HG03280 (cell line): ENCODE results near the gene STC2.
"Not testable (repeated sequence)": the region's sequence is repeated elsewhere in the genome, so short reads cannot be mapped to it uniquely, and the experiment has no call there.

Source experiments
- ATAC-seq: cut with Tn5 transposase; IDR thresholded peaks from one replicate; pipeline ENCODE4 v1.9.1; 2021; ENCODE audit warnings: mild to moderate bottlenecking, moderate library complexity; ENCODE audit not compliant: unreplicated experiment

STC2 gene

DNA sequence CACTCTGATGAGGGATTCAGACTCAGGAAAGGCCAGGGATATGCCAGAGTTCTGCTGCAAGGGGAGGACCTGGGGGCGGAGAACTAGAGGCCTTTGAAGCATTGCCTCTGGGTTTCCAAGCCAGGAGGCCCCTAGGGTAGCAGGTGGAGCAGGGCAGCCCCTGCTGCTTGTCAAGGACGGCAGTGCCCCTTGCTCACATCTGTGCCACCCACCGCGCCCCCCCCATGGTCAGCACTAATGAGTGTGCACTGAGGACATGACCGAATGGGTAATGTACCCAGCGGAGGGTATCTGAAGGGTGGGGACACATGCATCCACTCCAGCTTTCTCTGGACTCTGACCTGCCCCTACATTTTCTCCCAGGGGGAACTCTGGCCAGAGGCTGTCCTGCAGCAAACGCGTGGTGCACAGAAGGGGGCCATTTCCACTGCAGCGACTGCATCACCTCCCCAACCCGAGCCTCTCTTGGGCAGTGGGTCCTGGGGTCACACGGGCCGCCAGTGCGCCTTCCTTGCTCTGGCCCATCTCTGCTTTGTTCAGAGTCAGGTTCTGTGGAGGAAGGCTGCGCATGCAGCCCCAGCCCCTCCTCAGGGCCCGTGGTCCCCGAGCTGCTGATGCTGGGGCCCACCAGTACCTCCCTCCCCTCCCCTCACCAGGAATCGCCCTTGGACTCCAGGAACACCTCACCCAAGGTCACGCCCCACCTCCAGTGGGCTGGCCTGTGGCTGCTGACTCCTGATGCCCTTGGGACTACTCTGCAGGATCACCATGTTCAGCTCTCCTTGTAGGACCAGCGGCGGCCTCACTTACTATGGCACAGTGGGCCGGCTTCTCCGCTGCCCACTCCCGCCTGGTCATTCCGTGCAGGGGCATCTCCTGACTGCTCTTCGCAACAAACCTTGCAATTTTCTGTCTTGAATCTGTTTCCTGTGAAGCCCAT is 31.2 kb downstream of the STC2 start:
- ATAC-seq: no peak

DNA sequence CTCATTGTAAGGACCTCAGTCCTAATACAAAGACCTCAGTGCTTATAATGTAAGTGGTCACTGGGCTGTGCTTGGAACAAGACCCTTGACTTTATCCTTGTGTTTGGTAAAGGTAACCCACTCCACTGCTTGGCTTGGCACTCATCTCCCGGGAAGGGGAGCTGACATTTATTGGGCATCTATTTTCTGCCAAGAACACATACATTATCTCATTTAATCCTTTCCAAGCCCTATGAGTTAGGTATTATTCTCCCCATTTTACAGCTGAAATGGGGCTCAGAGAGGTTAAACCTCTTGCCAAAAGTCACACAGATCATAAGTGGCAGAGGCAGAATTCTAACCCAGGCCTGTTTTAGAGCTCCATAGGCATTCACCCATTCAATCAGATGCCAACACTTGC is 32.4 kb downstream of the STC2 start:
- no peak for ATAC-seq

DNA sequence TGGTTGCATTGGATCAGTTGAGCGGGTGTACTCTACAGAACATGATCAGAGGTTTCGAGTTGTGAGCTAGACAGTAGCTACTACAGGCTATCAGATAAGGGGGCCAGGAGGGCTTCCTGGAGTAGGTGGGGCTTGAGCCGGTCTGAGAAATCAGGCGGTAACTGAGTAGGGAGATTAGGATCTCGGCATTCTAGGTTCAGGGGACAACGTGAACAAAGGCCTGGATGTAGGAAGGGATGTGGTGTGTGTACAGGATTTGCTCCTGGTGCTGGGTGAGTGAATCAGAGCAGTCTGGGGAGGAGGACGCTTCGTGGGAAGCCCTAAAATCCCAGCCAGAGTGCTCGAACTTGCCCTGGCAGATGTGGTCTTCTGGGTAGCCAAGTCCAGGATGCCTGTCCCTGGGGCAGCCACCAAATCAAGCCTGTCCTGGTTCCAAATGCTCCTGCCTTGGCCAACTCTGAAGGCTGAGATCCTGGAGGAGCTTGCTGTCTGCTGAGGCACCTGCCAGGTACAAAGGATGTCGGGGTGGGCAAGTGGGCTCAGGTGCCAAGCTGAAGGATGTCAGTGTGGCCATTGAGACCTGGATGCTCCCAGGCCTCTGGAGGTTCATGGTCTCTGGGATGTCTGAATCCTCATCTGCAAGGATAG is 33.4 kb downstream of the STC2 start:
- no peak for ATAC-seq

DNA sequence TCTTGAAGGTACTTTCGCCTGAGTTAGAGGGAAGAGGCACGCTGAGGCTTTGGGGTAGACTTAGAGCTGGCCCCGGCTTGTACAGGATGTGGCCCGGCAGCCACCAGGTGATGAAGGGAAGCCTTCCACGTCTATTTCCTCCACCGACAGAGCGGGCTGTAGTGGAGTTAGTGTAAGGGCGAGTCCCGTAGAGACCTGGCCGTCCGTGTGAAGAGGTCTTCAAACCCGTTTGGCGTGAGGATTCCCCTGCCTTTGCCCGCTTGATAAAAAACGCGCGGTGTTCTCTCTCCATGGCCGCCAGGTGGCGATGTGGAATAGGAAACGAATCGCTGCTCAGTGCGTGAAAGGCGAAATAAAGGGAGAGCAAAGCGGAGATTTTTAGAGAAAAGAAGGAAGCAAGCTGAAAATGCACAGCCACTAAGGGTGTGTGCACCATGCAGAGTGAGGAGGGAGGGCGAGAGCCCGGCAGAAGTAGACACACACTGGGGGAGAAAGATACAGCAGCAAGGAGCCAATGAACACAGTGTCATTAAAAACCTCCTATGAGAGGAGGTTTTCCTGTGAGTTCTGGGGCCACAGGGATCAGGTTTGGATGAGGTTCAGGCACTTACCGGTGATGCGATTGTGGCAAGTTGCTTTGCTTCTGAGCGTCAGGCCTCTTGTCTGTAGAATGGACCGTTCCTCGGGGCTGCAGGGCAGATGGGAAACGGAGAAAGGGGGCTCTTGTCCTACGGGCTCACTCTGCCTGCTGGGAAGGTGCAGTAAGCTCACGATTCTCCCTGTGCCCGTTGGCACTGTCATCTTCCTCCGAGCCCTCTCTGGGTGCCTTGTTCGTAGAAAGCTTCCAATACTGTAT is 34.2 kb downstream of the STC2 start:
- ATAC-seq: peak; percentile 62

DNA sequence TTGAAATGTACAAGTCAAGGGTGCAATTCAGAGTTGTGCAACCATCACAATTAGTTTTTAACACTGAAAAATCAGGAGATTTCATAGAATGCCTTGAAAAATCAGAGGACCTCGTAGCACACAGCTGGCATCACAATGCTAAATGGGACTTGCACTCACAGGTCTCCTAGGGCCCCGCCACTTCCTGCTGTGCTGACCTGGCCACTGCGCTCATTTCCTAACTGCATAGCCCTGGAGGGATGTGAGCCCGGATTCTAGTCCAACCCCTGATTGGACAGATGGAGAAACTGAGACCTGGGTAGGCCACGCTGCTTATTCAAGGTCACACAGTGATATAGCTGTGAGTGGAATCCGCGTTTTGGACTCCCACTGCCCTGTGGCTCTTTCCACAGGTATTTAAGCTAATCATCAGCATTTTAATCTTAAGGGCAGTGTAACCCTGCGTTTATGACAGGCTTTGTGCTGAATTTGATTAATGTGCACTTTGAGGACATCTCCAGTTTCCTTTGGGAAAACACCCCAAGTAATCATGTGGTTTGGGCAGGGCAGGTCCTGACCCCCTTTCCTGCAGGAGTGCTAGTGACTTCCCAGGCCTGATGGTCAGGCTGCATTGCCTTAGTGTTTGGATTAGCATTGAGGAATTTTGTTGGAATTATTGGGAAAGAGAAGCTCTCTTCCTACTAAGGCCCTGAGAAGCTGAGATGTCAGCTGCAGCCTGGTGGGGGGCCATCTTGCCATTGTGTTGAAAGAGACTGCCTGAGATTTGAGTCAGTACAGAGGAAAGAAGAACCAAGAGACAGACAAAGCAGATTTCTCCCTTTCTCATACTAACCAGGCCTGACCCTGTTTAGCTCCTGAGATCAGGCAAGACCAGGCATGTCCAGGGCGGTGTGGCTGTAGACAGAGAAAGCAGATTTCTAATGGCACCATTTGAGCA is 36.2 kb downstream of the STC2 start:
- peak; percentile 38 for ATAC-seq

DNA sequence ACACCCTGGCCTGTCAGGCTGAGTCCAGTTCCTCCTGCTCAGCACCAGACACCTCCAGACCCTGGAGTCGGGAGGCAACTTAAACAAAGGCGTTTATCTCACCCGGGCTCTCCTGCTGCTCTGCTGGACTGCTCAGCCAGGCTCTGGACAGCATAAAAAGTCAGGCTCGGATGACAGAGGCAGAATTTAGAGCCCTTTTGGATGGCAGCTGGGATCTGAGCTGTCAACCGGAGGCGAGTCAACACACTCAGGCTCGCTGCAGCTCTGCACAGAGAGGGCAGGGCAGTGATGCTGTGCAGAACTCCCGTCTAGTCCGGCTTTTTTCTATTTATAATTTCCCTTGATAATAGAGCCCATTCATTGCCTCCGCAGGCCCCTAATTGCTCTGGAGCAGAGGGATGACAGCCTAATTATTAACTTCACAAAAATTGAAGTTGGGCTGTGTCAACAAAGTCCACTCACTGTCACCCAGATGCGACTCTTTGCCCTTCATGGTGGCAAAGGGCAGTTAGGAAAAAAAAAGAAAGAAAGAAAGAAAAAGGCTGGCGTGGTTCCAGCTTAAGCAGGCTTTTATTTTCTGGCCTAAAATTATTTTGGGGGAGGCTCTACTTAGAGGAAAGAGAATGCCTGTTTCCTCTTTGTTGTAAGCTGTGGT is 37.6 kb downstream of the STC2 start:
- no peak for ATAC-seq

DNA sequence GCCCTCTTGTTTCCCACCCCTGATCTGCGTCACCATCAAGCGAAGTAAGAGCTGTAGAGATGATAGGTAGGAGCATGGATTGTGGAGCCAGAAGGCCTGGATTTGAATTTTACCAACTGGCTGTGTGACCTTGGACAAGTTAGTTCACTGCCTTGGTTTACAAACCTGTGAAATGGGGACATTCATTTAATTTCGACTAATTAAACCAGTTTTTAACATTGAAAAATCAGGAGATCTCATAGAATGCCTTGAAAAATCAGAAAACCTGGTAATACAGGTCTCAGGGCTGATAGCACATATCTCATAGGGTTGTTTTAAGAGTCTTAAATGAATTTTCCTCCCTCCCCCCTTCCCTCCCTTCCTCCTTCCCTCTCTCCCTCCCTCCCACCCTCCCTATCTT is 38.8 kb downstream of the STC2 start:
- ATAC-seq: no peak

DNA sequence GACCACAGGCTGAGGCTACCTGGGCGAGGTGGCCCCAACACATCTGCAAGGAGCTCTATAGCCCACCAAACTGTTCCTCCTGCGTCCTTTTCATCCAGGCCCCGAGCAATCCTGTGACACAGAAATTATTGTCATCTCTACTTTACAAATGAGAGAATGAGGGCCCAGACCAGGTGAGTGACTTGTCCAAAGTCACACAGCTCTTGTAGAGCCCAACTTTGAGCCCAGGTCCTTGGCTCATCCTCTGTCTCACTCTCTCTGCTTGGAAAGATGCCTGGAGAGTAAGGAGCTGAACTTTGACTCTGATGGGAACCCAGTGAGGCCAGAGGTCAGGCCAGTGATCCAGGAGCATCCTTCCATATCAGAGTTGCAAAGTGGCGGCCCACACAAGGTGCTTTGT is 39.6 kb downstream of the STC2 start:
- ATAC-seq: no peak

DNA sequence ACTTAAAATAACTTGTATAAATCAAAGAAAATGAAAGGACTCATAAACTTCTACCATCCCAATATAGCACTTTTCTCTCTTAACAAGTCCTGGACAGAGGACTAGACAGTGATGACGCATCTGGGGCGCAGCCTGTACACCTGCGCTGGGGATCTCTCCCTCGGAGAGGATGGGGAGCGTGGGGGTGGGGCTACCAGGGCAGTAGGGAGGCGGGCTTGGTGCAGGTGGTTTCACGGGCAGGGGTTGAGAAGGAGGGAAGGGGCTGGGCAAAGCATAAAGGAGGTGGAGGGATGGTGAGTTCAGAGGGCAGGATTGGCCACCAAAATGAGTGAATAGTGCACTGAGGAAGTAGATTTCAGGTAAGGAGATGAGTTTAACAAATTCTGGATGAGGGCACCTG is 41.1 kb downstream of the STC2 start:
- no peak for ATAC-seq

DNA sequence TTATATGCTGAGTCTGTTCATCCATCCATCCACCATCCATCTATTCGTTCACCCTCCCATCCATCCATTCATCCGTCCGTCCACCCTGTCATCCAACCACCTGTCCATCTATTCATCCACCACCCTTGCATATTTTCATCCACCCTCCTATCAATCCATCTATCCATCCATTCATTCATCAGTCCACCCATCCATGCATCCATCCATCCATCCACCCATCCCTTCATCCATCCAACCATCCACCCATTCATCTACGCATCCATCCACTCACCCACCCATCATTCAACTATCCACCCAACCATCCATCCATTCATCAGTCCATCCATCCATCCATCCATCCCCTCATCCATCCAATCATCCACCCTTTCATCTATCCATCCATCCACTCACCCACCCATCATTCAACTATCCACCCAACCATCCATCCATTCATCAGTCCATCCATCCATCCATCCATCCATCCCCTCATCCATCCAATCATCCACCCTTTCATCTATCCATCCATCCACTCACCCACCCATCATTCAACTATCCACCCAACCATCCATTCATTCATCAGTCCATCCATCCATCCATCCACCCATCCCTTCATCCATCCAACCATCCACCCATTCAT is 43.8 kb downstream of the STC2 start:
- ATAC-seq: not testable (repeated sequence)

DNA sequence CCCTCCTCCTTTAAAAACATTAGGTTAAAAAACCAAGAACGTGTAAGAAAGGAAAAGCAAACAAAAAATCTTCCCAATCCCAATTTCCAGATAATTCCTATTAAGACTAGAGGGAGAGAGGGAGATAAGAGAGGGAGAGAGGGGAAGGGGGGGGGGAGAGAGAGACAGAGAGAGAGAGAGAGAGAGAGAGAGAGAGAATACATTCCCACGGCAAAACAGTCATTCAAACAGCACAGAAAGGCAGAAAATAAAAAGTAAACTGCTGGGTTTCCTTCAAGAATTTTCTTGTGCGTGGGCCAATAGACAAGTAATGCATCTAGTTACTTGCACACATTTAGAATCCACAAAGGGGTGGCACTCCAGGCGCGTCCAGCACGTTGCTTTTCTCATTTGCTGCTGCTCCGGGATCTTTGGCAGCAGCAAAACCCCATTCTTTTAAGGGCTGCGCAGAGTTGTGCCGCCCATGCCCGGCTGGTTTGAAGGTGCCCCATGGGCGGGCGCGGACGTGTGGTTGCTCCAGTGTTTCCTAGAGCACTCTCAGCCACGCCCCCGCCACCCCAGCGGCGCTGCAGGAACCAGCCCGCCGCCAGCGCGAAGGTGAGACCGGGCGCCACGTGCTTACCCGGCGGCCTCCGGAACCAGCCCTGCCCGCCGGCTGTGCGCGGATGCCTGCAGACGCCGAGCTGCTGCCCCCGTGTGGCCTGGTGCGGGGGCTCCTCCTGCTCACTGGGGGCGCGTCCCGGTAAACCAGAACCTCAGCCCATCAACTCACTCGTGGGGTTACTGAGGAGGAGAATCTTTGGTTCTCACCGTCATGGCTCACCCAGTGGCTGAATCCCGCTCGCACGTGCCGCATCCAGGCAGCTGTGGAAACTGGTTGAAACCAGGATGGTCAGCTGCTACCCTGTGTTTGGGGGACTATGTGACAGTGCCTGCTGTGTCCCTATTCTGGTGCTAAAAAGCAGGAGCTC is 44.6 kb downstream of the STC2 start:
- peak; percentile 89 for ATAC-seq

DNA sequence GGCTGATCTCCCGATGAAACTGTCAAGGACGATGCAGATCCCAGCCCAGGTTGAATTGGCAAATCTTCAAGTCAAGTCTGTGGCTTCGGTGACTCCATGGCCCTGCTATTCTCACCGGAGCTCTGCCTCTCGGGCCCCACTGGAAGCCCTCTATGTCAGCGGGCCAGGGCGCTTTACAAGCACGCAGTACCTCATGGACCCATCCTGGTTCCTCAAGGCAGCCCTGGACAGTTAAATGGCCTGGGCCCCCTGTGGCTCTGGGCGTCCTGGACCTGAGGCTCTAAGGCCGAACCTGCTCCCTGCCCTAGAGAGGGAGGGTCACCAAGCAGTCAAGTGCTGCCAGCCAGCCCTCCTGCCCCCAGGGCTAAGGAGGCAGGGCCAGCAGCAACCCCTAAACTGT is 45.3 kb downstream of the STC2 start:
- no peak for ATAC-seq

DNA sequence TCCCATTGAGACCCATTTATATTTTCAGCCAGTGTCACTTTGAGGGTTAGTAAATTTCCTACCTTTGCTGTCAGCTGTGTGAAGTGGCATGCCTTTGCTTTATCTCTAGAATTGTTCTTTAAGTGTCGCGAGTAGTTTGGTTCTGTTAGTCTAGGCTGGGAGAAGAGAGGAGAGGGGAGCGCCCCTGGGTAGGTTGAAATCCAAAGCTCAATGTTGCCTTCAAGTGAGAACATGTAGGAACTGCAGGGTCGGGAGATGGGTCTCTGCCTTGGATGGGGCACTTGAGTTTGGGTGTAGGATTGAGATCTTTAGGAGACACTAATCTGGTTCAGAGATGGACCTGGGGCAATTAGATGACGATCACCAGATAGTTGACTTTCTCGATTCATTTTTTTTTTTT is 46.3 kb downstream of the STC2 start:
- ATAC-seq: no peak

DNA sequence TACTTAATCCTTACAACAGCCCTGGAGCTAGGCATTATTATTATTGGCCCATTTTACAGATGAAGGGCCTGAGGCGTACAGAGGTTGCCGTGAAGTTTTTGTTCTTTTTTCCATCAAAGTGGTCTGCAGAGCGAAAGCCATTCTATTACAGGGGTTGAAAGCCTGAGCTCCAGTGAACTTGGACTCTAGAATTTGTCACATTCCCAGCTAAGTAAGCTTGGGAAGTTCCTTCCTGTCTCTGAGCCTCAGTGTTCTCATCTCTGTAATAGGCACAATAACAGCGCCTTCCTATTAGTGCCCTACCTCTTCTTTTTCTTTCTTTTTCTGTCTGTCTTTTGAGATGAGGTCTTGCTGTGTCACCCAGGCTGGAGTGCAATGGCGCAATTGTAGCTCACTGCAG is 49.0 kb downstream of the STC2 start:
- ATAC-seq: no peak

DNA sequence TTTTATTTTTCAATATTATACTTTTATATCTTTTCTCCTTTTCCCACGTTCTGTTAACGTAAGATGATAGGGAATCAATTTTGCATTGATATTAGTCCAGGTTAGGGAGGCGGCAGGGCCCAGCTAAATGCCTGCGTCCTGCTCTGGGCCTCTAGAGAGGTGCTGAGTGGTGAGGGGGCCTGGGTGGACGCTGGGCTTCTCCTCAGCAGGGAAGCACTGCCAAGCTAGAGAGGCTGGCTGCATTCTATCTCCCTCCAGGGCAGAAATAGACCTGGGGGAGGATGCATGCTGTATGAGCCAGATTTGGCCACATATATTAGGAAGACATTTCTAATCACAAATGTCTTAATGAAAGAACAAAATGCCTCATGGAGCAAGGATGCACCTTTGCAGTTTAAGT is 49.6 kb downstream of the STC2 start:
- no peak for ATAC-seq

DNA sequence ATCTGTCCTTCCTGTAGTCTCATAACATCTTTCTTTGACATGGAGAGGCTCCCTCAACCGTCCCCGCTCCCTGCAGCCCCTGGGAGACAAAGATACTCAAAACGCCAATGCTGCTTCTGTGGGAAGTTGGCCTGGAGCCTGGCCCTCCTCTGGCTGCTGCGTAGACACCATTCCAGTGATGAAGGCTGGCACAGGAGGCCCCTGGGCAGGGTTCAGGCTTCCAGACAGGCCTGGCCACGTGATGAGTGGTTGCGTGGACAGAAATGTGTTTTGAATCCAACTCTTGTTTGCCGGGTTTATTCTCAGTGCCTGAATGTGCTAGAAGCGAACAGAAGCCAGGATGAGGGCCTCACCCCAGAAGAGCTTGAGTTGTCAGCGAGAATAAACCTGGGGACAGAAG is 50.0 kb downstream of the STC2 start:
- ATAC-seq: no peak

DNA sequence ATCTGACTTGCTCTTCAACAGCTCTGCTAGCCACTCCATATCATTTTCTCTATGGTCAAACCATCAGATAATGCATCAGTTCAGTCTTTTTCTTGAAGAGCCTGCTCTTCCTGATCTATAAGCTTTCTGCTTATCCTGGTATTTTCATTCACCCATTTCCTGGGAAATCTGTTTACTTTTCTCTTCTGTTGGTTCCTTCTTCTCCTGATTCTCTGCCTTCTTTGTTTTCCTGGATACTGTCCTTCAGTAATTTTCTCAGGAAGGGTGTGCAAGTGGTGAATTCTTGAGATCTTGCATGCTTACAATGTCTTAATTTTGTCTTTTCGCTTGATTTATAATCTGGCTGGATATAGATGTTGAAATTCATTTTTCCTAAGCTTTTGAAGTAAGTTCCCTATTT is 53.4 kb downstream of the STC2 start:
- ATAC-seq: no peak

DNA sequence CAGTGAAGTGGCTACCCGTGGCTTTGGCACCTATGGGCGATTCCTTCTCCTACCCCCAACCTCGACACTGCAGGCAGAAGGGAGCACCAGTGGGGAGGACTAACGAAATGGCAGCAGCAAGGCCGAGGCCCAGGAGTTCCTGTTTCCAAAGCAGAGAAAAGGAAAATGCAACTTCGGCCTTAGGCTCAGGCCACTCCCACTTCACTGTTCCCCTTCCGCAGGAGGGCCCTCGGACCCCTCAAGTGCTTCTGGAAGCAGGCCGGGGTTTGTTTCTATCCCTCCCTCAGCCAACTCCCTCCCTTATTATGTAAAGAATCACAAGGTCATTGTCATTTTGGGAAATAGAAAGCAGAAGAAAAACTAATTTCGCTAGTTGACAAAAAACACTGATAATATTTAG is 56.8 kb downstream of the STC2 start:
- no peak for ATAC-seq
